HG03066 (cell line): ENCODE data around the gene CPB1.
"Not testable (repeated sequence)": the region's sequence is repeated elsewhere in the genome, so short reads cannot be mapped to it uniquely, and the experiment has no call there.

Experiments
- ATAC-seq: cut with Tn5 transposase; IDR thresholded peaks from one replicate; pipeline ENCODE4 v1.9.1; 2021; ENCODE audit warnings: low read depth; ENCODE audit not compliant: unreplicated experiment

CPB1 gene

DNA sequence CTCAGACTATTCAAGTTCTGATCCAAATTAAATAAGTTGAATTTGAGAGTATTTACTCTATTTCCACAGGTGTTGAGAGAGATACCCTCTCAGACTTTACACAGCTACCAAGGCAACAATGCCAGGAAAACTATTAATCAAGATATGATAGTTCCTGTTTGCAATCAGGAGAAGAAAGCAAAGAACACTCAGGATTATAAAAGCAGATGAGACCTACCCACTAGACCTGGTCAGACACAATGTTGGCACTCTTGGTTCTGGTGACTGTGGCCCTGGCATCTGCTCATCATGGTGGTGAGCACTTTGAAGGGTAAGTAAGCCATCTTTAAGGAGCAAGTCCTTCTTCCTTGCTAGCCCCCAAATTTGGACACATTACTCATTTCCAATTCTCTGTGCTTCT lies at the start of gene CPB1:
Gene CPB1, plus strand, starts transcription at position 227 of the 400 bp plus-strand sequence. Its CDS starts 13 bp downstream, at position 240.
- no peak for ATAC-seq

DNA sequence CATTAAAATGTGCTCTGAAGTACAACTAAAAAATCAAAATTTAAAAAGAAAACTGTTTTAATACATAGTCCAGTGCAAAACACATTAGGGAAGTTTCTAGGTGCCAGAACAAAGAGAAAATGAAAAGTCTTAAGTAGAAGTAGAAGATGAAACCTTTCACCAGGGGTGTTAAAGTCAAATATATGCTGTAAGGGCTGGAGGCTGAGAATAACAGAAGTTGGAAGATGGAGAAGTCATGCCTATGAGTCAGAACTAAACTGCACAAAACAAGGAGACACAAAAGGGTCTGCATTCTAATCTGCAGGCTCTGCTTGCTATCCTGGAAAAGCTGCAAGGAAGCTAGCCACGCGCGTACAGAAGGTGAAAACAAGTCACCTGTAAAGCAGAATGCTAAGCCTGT lies 48.7 kb upstream of the CPB1 start:
- no peak for ATAC-seq

DNA sequence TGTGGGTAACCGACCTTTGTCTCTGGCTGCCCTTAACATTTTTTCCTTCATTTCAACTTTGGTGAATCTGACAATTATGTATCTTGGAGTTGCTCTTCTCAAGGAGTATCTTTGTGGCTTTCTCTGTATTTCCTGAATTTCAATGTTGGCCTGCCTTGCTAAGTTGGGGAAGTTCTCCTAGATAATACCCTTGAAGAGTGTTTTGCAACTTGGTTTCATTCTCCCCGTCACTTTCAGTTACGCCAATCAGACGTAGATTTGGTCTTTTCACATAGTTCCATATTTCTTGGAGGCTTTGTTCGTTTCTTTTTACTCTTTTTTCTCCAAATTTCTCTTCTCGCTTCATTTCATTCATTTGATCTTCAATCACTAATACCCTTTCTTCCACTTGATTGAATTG lies 42.6 kb upstream of the CPB1 start:
- ATAC-seq, result not testable (repeated sequence)

DNA sequence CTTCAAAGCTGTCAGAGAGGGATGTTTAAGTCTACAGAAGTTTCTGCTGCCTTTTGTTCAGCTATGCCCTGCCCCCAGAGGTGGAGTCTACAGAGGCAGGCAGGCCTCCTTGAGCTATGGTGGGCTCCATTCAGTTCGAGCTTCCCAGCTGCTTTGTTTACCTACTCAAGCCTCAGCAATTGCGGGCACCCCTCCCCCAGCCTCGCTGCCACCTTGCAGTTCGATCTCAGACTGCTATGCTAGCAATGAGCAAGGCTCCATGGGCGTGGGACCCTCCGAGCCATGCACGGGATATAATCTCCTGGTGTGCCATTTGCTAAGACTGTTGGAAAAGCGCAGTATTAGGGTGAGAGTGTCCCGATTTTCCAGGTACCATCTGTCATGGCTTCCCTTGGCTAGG lies 41.5 kb upstream of the CPB1 start:
- ATAC-seq, result not testable (repeated sequence)

DNA sequence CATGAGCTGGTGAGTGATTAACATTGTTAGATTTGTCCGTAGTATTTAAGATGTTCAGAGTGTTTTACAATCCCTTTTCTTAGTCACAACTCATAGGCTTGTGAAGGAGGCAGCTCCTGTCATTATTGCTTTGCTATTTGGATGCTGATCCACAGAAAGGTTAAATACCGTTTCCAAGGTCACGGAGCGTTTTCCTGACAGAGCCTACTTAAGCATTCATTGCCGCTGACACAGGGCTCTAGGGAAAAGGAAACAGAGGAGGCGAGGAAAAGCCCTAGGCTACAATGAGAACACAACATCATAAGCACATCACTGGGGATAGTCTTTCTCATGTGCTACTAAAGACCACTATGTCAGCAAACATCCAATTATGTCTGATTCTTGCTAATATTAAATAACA lies 38.5 kb upstream of the CPB1 start:
- no peak for ATAC-seq

DNA sequence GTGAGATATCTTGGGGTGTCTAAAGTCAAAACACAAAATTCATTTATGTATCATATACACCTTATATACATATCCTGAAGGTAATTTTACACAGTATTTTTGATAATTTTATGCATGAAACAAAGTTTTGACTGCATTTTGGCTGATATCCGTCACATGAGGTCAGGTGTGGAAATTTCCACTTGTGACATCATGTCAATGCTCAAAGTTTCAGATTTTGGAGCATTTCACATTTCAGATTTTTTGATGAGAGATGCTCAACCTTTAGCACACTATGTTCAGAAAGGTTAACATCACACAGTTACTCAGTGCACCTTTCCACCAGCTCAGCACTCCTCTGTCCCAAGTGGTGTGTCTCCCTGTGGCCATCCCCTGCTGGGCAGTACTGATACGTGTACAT lies 37.7 kb upstream of the CPB1 start:
- no peak for ATAC-seq

DNA sequence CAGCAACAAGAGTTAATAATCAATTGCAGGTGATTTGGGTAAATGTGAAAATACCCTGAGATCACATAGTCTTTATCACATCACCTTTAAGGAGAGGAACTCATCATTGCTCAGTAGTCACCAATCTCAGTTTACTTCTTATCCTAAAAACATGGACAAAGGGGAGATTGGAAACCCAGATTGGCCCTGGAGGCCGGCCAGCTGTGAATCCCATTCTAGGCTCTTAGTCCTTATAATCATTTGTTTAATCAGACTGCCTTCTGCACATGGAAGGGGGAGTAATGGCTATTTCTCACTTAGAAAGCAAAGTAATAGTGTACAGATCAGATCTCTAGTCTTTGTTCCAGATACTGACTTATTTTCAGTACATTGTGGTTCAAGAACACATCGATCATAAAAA lies 37.2 kb upstream of the CPB1 start:
- no peak for ATAC-seq

DNA sequence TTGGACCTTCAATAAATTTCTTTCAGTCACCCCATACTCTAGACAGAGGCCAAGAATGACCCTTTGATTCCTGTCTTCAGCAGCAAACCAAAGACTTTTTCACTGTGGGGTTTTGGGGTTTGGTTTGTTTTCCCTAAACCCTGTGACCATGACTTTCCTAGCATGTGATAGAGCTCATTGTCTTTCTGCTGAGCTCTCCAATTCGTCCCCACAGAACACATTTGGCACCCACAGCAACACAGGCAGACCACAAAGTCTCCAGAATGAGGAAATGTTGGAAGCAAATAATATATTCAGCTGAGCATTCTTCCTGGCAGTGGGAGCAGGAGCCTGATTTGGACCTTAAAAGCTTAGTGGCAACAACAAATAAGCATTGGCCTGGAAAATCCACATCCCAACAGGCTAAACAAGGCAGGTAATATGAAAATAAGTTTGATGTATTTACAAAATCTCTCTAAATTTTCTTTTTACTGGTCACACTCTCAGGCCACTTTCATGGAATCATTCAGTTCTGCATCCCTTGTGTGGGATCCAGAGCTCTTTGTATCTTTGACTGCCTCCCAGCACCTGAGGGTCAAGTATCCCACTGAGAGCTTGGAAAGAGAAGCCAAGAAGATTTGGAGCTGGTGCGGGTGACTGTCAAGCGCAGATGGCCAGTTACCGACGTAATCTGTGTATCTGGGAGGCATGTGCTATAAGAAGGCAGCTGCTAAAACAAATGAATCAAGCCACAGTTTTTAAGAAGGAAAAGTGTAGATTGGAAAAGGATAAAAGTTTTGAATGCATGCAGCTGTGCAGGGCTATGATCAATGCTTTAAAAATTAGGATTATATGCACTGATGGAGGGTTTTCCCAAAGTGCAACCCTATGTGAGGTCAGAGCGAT lies 36.5 kb upstream of the CPB1 start:
- no peak for ATAC-seq

DNA sequence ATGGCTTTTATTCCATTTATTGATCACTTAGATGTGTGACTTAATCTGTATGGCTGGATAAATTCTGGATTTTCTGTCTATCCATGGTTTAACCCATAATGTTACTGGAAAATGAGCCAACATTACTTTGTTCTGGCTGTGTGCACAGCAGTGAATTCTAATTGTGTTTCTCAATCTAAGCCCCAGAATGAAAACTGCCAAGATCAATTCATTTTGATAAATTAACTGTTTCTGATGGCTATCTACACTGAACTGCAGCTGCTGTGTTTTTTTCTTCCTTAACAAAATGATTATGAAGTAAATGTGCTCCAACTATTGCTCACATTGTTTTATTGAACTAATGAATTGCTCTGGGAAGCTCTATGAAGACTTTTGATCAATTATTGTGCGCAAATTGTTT lies 35.7 kb upstream of the CPB1 start:
- ATAC-seq, result no peak

DNA sequence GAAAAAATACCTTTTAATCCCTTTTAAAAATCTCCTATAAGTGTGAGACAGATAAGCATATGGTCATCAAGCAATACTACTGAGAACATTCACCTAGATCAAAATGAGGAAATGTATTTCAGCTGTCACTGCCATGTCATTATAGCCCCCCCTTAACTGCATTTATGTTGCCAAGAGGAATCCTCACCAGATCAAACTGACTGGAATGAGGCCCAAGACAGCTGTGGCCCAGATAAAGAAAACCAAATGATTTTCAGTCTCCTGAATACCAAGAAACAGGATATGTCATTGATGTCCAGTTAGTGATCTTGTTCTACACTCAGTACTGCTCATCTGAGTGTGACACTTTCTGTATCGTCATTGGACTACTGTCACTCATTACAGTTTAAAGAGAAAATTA lies 35.1 kb upstream of the CPB1 start:
- no peak for ATAC-seq

DNA sequence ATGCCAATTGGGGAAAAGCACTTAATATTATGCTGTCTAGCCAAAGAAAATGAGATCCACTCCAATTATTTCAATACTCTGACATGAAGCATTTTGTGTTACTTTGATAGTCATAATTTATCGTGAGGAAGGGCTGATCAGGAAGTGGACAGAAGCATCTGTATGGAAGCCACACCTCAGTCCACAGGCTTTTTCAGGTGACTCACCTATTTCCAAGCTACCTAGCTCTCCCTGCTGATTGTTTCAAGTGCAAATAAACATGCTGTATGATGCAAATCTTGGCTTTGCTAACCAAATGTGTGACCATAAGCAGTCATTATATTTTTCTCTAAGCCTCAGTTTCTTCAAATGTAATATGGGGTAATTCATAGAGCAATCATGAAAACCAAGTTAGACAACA lies 30.8 kb upstream of the CPB1 start:
- no peak for ATAC-seq

DNA sequence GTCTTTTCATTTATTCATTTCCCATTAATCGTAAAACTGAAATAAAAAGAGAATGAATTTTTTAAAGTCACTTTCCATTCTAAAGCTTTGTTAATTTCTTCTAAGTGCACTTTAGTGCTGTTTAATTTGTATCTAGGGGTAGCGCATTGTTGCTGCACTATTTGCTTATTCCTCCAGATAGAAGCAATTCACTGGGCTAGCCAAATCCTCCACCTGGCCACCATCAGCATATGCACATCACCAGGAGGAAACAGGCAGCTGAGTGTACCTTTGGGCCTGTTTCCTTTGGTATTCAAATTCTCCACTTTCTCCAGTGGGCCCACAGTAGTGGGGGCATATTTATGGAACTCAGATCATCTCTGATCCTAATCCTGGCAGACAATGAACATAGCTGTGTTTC lies 29.8 kb upstream of the CPB1 start:
- no peak for ATAC-seq

DNA sequence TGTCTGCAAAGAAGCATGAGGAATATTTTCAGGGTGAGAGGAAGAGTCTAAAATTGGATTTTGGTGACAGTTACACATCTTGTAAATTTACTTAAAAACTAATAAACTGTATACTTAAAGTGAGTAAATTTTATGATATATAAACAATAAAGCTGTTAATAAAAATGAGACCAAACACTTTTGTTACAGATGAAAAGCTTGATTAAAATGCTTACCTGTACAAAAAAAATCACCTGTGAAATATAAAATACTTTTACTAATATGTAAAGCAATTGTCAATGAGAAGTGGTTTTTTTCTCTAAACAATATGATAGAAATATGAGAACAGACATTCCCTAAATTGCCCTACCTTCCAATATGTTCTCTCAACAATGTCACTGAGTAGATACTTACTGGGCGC lies 27.2 kb upstream of the CPB1 start:
- no peak for ATAC-seq

DNA sequence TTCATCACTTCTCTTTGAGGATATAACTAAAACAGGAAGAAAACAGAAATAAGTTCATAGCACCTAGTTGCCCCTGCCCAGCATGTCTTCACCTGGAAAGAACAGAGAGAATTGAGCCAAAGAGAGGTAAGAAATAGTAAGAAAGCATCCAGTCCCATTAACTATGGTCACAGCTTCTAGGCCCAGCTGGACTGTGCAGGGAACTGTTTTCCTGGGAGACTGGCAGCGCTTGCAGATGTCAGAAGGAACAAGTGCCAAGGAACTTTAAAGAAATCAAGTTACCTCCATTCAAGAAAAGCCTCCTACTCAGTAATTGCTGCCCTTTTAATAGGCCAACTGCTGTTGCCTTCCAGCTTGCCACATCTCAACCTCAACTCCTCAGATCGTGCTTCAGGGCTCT lies 17.8 kb upstream of the CPB1 start:
- ATAC-seq, result no peak

DNA sequence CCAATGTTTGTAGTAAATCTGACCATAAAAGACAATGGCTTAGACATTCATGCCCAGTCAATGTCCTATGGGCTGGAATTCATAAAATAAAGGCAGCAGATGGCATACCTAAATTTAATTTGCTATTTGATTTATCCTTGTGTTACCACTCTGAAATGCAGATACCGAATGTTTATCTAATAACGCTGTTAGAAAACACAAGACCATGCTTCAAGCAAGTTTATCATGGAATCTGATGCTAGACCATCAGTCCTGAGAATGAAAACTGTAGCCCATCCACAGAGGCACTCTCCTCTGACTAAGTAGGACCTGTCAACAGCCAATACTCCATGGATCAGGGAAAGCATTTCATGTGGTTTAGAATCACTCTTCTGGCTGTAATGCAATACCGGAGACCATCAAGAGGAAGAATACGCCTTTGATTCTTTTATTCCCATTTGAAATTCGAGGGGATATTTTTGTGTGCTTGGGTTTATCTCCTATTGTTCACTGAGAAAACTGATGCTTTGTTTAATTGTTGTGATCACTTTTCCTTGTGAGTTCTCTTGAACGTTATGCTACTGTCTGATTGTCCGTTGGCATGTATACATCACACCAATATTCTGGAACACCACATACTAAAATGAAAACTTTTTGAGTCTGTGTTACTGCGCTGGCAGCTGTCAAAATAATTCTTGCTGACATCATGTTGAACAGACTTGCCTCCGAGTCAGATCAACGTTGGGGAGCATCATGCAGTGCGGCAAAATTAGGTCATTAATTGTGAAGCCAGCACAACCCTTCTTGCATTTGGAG lies 12.1 kb upstream of the CPB1 start:
- ATAC-seq, result no peak

DNA sequence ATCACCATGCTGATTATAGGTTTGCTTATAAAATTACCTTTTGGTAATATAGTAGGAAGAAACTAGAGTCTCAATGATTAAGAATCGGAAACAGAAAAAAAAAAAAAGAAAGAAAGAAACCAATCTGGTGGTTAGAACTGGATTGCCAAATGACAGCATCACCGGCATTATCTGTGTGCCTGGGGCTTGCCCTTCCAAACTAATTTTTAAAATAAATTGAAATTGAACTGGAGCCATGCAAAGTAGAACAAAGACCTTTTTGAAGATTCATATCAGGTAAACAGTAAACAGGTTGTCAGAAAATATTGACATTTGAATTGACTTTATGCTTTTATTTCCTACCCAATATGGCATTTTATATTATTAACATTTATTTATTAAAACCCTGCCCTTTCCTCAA lies 11.2 kb upstream of the CPB1 start:
- no peak for ATAC-seq

DNA sequence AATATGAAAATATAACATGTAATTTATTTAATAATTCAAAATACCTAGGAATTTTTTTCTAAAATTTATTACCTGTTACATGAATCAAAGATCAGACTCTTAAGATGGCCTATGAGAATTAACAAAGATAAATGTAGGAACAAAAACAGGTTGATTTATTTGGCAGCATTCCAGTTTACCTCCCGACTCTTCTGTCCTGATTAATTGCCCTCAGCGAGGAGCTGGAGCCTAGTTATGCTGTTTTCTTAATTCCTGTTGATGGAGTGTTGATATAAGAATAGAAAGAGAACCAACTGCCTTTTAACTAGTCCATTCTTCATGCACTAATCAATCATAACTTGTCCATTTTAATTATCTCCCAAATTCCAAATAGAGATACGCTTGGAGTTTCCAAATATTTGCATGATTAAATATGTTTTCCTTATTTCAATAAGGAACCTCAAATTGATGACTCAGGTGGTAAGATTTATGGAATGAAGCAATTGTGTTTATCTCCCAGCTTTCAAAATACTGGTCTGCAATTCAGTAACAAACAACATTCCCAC lies 10.6 kb upstream of the CPB1 start:
- no peak for ATAC-seq

DNA sequence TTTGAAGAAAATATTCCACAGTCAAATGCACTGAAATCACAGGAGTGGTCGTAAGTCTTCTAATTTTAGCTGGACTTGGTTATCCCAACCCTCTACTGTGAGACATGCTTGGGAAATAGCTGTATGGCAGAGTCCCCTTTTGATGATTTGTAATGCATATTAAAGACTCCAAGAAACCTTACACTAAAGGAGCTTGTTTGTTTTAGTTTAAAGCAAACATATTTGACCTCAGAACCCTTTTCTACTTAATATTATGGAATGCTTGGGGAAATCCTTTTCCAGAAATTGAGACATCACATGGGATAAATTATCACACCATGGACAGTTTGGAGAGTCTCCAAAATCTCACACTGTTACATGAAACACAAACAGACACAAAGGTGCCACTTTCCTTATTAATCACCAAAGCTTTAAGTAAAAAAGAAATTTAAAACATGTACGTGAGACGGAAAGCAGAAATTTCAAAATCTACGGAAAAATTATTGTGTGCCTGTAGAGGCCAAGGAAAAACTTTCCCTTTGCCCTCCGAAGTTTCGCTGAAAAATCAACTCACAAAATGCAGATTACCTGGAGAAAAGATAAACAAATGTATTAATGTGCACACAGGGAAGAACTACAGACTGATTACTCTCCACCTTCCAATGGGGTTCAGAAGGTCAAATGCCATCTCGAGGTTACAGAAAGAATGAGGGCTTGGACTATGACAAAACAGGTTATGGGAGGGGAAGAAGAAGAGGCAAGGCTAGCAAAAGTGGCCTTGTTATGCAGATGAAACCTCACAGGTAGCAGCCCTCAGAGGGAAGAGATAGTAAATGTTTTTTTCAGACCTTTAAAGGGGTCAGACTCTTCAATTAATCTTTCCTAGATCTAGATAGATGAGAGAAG lies 7.0 kb upstream of the CPB1 start:
- ATAC-seq, result no peak

DNA sequence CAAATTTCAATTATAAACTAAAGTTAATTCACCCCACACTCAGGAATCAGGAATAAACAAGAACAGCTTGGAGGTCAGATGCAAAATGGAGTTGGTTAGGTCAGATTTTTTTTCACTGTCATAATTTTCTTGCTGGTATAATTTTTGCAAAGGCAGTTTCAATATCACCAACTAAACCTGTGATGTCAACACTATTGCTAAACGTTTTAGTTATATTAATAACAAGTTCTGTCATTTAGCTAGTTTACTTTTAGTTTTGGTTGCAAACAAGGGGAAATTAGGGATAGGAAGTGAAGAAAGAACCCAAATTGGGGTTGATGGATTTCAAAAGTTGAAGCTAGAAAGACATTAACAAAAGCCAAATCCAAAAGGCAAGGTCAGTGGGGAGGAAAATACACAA lies 4.6 kb upstream of the CPB1 start:
- ATAC-seq, result no peak

DNA sequence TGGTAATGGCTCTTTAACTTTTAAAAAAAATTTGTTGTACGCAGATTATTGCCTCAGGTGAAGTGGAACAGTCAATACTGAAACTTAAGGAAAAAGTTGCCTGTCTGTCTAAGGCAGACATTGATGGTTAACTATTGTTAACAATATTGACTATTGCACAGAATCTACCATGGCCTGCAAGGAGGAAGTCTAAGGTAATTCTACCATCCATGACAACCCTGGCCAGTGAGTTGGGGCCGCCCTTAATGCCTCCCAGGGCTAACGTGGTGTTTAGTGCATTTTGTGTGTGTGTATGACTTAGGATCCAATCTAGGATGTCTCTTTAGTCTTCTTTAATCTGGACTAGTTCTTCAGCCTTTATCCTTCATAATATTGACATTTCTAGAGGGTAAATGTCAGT lies 2.1 kb upstream of the CPB1 start:
- ATAC-seq, result no peak
